Left lung (tissue), 10 donors: ENCODE results near the gene AHSG. TPM values are rescaled to one million over a fixed set of nuclear protein-coding genes. Genes with fewer than 3 reads are reported as not detected.
A peak's percentile ranks its signal among the peaks of the same experiment; 100 is the strongest.

Experiments
- ATAC-seq: fragments of 200-7000 bp; cut with Tn5 transposase; one replicate; pipeline ENCODE4 v1.9.1; 2020; ENCODE audit warnings: moderate library complexity
- DNase-seq, 4 donors: peaks; one replicate each; pipeline ENCODE4 v3.0.0-alpha.2; 2013 to 2020
- H3K27ac ChIP-seq, 2 donors: fragments of 200-600 bp; sonication (generic) in 1 of 2; one replicate each; pipeline versions ENCODE4 v1.5.0 to v1.8.0; 2020 to 2021
- H3K27me3 ChIP-seq, 2 donors: fragments of 200-600 bp; sonication (generic) in 1 of 2; one replicate each; pipeline versions ENCODE4 v1.5.0 to v1.8.0; 2020 to 2021
- H3K36me3 ChIP-seq, 2 donors: fragments of 200-600 bp; sonication (generic) in 1 of 2; one replicate each; pipeline versions ENCODE4 v1.5.0 to v1.8.0; 2020 to 2021
- H3K4me1 ChIP-seq, 2 donors: fragments of 200-600 bp; one replicate each; pipeline ENCODE4 v1.8.0; 2021
- H3K4me3 ChIP-seq, 2 donors: fragments of 200-600 bp; sonication (generic) in 1 of 2; one replicate each; pipeline versions ENCODE4 v1.5.0 to v1.8.0; 2020 to 2021; ENCODE audit warnings: mild to moderate bottlenecking in 1 of 2
- H3K9me3 ChIP-seq, 2 donors: fragments of 200-600 bp; sonication (generic) in 1 of 2; one replicate each; pipeline versions ENCODE4 v1.5.0 to v1.8.0; 2020 to 2021
- CTCF ChIP-seq, 2 donors: fragments of 200-600 bp; sonication (generic) in 1 of 2; IDR thresholded peaks; one replicate each; pipeline versions ENCODE4 v1.5.0 to v1.8.0; 2021; ENCODE audit warnings: antibody characterized with exemption in 2 of 2
- intact Hi-C, 2 donors: fragments of 100-400 bp; cut with DNase I; formaldehyde crosslinking; loops; one replicate each; pipeline versions ENCODE4 v1.11.2 to v1.14.2; 2022
- polyA plus RNA-seq, 6 donors: library from polyadenylated mRNA; unstranded; fragments of 120-200 nt; gene quantifications; one replicate each; pipeline ENCODE4 v1.2.1, GENCODE V29; 2013; ENCODE audit not compliant: insufficient read length in 6 of 6
- total RNA-seq, 2 donors: library from RNA; stranded (reverse); fragmentation: NEBNext Ultra II Directional; extraction: Animal tissue kit (Norgen Biotek cat#: 25700); gene quantifications; one replicate each; pipeline ENCODE4 v1.2.1, GENCODE V29; 2021
- donor health status: DM: no; HTN: yes; CAD: no.
- donor health status: DM: no; HTN: no; CAD: no.

Gene AHSG
- total and polyA plus RNA-seq, 8 donors, result 0.09 to 5.7 (median 3.2) TPM; not detected in 5

DNA sequence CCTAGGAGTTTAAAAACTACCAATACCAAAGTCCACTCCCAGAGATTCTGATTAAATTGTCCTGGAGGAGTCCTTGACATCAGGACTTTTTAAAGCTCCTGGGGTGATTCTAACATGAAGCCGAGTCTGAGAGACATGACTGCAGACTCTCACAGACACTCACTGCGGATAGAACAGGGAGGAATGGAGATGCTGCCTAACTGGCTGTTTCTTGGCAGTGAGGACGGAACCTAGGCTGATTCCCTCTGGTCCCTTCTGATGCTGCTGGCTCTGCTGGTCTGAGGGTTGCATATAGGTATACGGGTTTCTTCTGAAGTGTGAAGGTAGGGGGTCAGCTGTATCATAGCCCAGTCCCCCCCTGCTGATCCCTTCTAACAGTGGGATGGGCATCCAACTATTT, 51.6 kb downstream of the AHSG start:
- Histone ChIP-seq H3K4me3 (no peak overlapping the region), H3K4me1 (no peaks in the 10 kb centered on the region), H3K9me3 (no peaks in the 10 kb centered on the region), H3K36me3 (no peaks in the 10 kb centered on the region), H3K27ac (no peak overlapping the region), H3K27me3 (peaks cover 0 to 24% of the 10 kb centered on the region in 2 donors)
- intact Hi-C loops, result no loop called here
- no peak for TF ChIP-seq CTCF (IDR thresholded peaks at IDR 0.05)
- DNase-seq, result no peak
- no peak for ATAC-seq

- H3K4me3 ChIP-seq, result no peak within 1 kb of the TSS
- intact Hi-C loops, result no loop called here
Observed at GRCh38 chr3:186665625-186666188, 52.8 kb downstream of the AHSG start, which contains the start of gene HRG. HRG (plus strand) TSS chr3:186666014; CDS start chr3:186666032, 18 bp downstream.

DNA sequence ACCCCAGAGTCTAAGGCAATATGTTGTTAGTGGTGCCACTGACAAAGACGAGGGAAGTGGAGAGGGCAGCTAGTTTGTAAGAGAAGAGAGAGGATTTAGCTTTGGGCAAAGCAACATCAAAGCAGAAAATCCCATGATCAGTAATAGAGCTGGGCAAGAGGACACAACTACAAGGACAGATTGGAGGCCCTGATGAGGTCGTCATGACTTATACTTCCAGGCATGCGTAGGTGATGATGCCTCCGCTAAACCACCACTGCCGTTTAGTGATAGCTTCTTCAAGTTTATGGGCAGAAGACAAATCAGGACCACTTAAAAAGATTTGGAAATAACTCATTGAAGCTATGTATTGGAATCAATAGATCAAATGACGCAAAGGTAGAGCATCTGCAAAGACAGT, 55.6 kb downstream of the AHSG start:
- Histone ChIP-seq H3K27me3 (peaks cover 0 to 24% of the 10 kb centered on the region in 2 donors), H3K4me1 (no peaks in the 10 kb centered on the region), H3K27ac (no peak overlapping the region), H3K4me3 (no peak overlapping the region), H3K9me3 (no peaks in the 10 kb centered on the region), H3K36me3 (no peaks in the 10 kb centered on the region)
- ATAC-seq, result no peak
- TF ChIP-seq CTCF (IDR thresholded peaks at IDR 0.05), result no peak
- intact Hi-C loops, result no loop called here
- no peak for DNase-seq

More at GRCh38 chr3:186665625-186666188, 52.8 kb downstream of the AHSG start, which contains the start of gene HRG:
- Histone ChIP-seq H3K27me3 (peaks cover 0 to 24% of the 10 kb centered on the region in 2 donors), H3K9me3 (no peaks in the 10 kb centered on the region), H3K36me3 (no peaks in the 10 kb centered on the region), H3K4me1 (no peaks in the 10 kb centered on the region), H3K27ac (no peak within 1 kb of the TSS)
- ATAC-seq, result no peak
- no peak for TF ChIP-seq CTCF (IDR thresholded peaks at IDR 0.05)
- DNase-seq, result no peak

DNA sequence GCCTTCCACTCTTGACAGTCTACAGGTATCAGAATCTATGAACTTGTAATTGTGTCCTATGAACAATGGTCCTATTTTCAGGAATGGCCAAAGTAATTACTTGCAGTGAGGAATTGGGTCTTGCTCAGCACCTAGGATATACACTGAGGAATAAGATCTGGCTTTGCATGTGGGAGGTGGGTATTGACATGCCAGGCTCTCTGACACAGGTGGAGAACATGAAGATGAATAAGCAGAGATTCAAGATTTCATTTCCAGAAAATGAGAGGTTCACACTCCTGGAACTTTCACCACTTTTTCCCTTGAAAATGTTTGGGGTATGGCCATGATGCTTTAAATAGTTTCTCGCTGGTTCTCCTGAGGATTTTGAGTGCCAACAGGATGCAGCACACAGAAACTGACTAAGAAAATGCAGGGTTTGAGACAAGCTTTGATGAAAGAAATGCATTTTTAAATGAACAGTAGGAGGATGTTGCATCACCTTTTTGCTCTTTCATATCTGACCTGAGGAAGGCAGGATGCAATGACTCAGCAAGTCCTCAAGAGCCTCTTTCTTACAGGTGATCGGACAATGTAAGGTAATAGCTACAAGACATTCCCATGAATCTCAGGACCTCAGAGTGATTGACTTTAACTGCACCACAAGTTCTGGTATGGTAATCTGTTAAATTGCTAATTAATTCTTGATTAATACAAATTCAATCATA, 56.7 kb downstream of the AHSG start:
- TF ChIP-seq CTCF (IDR thresholded peaks at IDR 0.05), result no peak
- DNase-seq (no peak), ATAC-seq (peak; percentile 71)
- peaks cover 0 to 25% of the 10 kb centered on the region in 2 donors for H3K27me3 ChIP-seq
- H3K9me3 ChIP-seq, result no peaks in the 10 kb centered on the region
- no peak overlapping the region for H3K4me3 ChIP-seq
- H3K27ac ChIP-seq, result no peak overlapping the region
- intact Hi-C loops, result no loop called here
- no peaks in the 10 kb centered on the region for H3K4me1 ChIP-seq
- no peaks in the 10 kb centered on the region for H3K36me3 ChIP-seq

GRCh38 chr3:186670155-186670554, 57.3 kb downstream of the AHSG start:
- no peaks in the 10 kb centered on the region for H3K36me3 ChIP-seq
- no peak overlapping the region for H3K27ac ChIP-seq
- intact Hi-C loops, result no loop called here
- no peak overlapping the region for H3K4me3 ChIP-seq
- no peak for TF ChIP-seq CTCF (IDR thresholded peaks at IDR 0.05)
- DNase-seq (no peak), ATAC-seq (no peak)
- no peaks in the 10 kb centered on the region for H3K9me3 ChIP-seq
- no peaks in the 10 kb centered on the region for H3K4me1 ChIP-seq
- H3K27me3 ChIP-seq, result peaks cover 0 to 23% of the 10 kb centered on the region in 2 donors
